GM19468 (cell line): ENCODE data around the gene LPXN.

Experiments used
- ATAC-seq: cut with Tn5 transposase; IDR thresholded peaks from one replicate; pipeline ENCODE4 v1.9.1; 2021; ENCODE audit warnings: mild to moderate bottlenecking, moderate library complexity, moderate number of reproducible peaks; ENCODE audit not compliant: unreplicated experiment; ENCODE audit errors: extremely low read depth

Gene LPXN

DNA sequence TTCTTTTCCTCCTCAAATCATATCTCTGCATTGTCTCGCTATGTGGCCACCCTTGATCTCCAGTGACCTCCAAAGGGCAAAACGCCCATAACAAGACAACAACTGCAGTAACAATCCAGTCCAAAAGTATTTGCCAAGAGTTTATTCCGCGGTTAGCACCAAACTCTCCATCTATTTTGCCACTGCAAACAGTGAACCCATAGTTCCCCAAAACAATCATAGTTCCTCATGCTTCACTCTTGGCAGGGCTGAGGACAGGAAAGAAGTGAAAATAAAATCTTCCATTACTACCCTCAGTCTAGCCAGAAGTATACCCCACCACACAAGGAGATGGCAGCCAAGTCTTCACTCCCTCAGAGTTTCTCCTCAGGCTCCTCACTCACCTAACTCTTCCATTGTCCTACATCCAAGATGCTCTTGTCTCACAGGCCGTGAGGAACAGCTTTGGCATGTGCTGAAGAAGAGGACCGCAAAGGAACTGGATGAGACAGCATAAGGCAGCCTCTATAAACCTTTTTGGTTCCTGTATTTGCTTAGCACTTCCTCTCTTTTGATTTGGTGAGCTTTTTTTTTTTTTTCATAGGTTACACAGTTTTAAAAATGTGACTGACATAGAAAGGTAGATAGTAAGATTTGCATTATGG is at the start of gene LPXN:
LPXN (minus strand) TSS at position 480 of the 644 bp plus-strand sequence; CDS start at position 396, 84 bp downstream.
- ATAC-seq, result no peak

DNA sequence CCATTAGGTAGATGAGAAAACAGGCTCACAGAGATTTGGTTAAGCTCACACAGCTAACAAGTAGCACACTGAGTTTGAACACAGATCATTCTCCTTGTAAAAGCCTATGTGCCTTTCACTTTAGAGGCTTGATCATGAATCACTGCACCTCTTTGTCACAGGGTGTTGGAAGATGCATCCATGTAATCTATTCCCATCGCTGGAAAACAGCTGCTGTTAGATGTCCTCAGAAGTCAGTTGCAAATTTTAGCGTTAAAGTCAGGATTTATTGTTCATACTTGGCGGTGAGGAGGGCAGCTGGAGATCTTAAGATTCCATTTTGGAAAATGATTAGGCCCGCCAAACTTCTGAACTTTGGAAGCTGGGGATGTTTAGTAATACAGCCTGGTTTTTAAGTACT is 49.4 kb upstream of the LPXN start:
- no peak for ATAC-seq

DNA sequence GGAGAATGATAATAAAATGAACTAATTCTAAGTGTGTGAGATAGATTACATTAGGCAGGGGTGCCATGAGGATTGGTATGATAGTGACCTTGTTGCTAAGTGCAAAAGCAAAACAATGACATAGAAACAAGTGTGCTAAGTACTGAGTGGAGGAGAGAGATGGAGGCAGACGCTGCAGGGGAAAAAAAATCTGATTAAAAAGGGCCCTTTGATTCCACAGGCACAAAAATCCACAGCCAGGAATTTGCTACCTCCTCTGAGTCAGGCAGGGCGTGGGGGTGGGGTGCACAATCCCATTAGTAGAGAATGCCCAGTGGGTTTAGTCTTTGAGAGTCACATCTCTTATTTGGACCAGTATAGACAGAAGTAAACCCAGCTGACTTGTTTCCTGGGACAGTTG is 46.7 kb upstream of the LPXN start, which contains the start of gene CNTF:
CNTF (plus strand) TSS at position 322 of the 400 bp plus-strand sequence. CDS start 88 bp downstream, outside the sequence.
- no peak for ATAC-seq

DNA sequence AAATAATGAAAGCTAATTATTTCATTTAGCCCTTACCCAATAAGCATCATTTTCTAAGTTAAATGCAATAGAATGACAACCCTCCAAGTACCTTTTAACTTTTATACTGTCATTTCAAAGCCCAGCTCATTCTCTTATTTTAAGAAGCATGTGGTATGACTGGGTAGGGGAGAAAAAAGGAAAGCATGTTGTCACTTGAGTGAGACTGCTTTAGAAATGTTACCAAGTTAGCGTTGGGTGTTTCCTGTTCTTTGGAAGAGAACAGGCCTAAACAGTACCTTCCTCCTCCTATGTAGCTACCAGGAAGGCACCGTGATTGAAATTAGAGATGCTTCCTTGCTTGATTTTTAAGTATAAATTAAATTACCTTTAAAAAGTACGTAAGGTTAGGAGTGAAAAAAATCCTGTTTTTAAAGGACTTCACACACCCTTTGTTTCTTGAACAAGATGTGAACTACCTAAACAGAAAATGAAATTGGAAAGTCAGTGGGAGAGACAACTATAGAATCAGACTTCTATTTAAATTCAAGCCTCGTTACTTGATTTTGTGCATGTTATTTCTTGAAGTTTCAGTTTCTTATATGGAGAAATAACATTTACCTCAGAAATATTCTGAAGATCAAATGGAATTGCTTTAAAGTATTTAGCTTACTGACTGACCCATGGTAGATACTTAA is 46.1 kb upstream of the LPXN start:
- ATAC-seq, result no peak

DNA sequence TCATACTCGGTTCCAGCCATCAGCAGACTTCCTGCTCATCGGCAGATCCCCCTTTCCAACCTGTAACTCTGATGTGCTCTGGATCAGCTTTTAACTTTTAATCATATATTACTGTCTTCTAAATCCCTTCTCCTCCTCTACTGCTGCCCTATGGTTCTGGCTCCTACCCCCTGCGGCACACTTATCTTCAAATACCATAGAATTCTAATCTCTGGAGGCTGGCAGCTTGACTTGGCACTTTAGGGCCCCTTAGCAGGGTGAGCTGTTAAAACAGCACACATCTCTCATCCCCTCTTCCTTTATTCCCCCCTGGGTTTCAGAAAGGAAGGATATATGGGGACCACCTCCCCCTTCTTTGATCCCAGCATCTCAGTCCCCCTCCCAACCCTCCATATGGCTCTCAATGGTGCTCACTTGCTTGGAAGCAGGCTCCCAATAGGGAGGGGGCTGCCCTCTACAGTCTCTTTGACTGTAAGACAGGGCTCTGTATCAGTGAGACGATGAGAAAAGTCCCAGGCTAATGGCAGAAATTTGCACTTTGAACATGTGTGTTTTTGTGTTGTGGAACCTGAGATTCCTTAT is 42.4 kb upstream of the LPXN start:
- no peak for ATAC-seq

DNA sequence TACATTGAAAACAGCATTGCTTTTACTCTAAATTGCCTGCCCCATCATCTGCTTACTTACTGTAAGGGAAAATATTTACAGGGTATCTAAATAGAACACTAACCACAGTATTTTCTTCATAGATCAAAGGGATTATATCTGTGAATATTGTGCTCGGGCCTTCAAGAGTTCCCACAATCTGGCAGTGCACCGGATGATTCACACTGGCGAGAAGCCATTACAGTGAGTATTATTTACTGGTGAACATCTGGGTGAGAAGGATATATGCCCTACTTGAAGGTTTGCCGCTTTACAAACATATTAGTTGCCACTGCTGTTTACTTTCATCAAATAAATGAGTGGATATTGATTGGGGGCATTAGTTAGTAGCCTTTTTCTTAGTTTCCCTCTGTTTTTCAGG is 40.9 kb upstream of the LPXN start:
- ATAC-seq, result no peak

DNA sequence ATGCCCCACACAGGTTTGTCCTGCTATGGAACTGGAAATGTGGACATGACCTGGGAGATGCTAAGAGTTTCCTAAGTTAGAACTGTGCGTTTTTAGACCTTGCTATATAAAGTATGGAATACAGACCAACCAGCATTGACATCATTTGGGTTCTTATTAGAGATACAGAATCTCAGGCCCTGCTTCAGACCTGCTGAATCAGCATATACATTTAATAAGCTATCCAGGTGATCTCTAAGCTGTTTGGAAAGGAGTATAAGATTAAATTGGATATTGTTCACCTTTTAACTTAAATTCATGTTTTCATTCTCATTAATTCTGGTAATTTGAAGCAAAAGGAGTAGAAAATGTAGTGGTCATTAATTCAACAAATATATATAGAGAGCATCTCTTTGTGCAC is 39.9 kb upstream of the LPXN start:
- ATAC-seq, result no peak

DNA sequence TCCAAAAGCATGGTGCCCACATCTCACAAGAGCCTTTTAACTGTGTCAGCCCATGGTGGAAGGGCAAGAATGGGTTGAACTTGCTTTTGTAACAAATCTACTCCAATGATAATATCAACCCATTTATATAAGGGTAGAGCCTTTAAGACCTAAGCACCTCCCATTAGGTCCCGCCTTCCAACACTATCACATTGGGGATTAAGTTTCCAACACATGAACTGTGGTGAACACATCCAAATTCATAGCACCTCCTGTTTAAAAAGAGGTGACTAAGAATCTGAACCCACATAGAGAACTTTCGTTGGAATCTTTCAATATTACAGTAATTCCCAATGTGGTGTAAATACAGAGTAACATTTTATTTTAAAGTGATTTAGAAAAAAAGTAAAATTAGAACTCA is 37.6 kb upstream of the LPXN start:
- no peak for ATAC-seq

DNA sequence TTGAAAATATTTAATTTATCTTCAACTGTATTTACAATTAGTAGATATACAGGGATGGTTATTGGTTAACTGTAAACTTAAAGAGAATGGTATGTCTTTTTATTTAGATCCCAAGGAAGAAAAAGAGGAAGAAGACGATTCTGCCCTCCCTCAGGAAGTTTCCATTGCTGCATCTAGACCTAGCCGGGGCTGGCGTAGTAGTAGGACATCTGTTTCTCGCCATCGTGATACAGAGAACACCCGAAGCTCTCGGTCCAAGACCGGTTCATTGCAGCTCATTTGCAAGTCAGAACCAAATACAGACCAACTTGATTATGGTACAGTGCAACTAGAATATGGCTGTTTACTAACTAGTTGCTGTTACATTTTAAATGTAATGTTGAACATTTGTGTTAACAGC is 34.1 kb upstream of the LPXN start:
- no peak for ATAC-seq

DNA sequence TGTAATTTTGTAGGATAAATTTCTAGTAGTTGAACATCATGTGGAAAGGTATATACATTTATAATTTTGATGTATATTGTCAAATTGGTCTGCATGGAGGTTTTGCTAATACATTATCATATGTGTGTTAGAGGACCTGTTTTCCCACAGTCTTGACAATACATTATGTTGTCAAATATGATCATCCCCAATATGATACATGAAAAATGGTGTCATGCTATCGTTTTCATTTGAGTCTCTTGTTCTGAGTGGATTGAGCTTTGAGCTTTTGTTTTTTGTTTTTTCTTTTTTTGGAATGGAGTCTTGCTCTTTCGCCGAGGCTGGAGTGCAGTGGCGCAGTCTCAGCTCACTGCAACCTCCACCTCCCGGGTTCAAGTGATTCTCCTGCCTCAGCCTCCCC is 32.7 kb upstream of the LPXN start:
- no peak for ATAC-seq

DNA sequence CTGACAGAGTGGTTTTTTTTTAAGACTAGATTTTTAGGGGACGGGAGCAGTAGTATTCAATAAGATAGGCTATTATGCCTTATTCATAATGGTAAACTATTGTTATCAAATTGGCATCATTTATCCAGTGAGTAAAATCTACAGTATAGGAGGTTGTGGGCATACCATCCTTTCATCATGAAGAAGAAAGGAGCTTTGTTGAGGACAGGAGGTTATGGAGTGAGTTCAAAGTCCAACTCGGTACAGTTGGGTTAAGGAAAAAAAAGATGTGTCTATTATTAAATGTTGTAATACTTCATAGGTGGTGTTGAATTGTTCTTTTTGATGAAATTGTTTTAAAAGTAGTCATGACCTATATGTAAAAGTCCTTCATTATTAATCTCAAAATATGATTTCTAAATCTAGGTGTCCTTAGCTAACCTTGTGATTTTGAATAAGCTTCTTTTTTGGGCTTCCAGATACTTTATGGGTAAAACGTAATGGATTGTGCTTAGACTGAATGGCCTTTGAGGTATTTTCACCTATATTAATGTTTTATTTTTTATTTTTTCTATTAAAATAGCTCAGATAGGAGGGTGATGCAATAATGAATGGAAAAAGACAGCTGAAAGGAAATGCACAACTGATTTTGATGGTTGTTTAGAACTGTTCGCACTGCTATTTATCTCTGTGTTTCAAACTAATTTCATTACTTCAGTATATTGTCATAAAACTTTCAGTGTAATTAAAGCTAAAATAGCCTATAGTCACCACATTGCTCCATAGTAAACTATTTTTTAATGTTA is 31.5 kb upstream of the LPXN start:
- ATAC-seq, result no peak

DNA sequence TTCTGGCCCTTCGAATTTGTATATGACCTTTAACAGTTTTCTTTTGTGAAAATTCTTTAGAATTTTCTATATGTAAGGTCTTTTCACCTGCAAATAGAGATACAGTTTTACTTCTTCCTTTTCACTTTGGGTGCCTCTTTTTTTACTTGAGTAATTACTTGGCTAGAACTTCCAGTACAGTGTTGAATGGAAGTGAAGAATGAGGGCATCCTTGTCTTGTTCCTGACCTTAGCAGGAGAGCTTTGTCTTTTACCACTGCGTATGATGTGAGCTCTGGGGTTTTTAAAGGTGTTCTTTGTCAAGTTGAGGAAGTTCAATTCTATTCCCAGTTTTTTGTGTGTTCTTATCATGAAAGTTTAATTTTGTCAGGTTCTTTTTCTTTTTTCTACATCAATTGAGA is 24.9 kb upstream of the LPXN start:
- ATAC-seq, result no peak

DNA sequence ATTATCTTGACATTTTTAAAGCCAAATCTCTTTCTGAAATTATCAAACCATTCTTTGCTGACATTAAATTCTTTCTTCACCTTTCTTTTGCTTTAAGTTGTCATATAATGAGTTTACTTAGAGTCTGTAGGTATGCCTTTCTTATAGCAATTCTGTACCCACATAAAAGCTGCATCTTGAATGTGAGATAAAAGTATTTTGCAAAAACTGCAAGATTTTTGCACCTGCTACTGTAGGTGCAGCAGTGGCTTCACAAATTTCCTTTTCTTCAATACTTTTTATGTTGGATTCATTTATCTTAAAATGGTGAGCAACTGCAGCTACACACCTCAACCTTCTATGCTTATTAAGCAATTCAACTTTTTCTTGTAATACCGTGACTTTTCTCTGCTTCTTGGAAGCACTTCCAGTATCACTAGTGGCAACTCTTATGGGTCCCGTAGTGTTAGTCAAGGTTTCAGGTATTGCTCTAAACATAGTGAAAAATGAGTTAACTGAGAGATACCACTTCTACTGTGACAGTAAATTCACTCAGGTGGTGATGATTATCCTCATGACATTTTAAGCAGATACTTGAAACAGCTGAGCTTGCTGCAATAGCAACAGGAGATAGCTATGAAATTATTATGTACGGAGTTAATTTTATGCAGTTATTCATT is 22.0 kb upstream of the LPXN start:
- ATAC-seq, result no peak

DNA sequence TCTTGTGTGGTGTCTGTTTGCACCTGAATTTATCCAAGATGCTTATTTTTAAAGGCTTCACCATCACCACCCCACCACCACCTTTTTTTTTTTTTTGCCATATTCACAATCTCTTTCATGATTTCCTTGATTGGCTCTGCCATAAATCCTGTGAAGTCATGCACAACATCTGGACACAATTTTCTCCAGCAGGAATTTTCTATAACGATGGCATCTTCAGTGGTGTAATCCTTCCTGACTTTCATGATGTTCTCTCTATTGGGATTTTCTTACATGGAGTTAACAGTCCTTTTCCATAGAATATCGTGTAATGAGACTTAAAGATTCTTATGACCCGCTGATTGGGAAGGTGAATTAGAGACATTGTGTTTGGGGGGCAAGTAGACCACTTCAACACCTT is 21.0 kb upstream of the LPXN start:
- ATAC-seq, result no peak

DNA sequence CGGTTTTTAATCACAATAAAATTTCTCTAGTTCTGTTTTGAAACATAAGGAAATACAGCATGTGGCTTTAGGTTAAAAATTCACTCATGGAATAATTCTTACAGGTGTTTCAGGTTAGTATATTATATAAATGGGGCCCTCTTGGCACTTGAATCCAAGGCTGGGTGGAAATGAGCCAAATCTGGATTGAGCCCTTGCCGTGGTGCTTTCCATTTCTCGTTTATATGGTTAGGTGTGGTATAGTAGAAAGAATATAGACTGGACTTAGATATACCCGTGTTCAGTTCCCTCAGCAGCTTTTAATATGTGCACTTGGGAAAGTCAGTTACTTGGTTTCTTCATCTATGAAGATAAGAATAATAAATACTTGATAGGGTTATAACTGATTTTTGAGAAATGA is 19.2 kb upstream of the LPXN start:
- no peak for ATAC-seq

DNA sequence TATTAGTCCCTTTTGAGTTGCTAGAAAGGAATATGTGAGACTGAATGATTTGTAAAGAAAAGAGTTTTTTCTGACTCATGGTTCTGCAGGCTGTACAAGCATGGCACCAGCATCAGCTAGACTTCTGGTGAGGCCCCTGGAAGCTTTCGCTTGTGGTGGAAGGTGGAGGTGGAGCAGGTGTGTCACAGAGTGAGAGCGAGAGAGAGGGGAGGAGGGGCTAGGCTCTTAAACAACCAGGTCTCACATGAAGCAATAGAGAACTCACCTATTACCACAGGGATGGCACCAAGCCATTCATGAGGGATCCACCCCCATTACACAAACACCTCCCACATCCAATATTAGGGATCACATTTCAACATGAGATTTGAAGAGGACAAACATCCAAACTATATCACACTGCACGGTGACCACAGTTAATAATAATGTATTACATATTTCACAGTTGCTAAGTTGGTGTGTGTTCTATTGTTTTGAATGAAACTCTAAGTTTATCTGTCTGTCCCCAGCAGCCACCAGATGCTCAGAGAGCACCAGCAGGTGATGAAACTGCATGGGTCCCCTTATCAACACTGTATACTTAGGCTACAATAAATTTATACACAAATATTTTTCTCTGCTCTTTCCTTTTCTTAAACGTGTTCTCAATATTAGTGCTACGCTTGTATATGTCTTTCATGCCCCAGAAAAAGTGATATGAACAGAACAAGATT is 17.3 kb upstream of the LPXN start:
- ATAC-seq, result no peak

DNA sequence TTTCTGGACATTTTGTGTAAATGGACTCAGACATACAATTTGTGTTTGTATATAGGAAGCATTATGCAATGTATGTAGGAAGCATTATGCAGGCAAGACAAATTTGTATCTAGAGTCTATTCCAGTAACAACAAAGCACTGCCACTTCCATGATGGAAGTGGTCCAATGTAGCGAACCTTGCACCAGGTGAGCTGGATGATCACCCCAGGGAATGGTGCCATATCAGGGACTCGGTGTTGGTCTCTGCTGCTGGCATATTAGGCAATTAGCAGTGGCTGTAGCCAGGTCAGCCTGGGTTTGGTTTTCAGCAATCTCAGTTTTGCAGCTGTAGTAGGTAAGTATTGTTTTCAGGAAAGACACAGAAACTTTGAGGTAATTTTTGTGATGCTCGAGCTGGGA is 16.0 kb upstream of the LPXN start:
- ATAC-seq, result no peak

DNA sequence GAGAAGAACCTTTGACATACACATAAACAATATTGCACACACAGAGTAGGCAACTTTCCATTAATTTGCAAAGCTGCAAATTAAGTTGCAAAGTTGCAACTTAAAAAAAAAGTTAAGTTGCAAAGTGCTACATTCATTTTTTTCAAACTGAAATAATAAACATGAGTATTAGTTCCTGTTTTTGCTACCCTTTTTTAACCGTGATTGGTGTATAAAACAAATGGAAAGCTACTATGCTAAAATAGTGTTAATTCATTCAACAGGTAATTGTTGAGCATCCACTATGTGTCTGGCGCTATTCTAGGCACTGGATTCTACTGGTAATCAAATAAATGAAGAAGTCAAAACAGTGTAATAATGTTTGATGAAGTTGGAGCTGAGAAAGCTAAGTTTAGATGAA is 11.3 kb upstream of the LPXN start:
- ATAC-seq, result no peak

DNA sequence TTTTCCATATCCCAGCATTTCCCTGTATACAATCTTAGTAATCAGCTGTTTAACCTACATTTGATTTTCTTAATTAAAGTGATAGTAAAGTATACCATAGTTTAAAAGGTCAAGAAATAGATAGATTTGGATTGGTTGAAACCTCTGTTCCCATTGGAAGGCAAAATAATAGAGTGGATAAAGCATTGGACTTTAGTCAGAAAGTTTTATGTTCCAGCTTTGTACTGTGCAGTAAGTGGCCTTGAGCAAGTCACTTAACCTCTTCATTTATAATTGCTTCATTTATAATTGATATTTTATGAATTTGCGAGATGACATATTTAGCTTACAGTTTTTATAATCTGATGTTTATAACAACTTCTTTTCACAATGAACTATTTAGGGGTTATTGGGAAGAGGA is 6.8 kb upstream of the LPXN start:
- no peak for ATAC-seq

DNA sequence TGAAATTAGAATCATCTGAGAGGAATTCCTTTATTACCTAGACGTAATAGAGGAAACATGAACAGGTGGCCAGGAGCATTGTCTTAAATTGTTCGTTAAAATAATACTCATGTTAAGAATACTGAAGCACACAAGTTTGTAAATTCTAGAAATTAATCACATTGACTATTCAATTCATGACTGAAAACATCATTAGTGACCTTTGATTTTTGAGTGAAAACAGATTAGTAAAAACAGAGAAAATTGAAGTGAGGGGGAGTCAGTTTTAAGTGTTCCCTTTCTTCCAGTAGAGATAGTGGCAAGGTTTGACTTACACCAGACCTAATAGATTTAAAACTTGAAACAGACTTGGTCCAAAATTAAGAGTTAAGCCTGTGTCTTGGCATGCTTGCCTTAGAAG is 4.7 kb upstream of the LPXN start:
- no peak for ATAC-seq
